NCI-H226 (cell line): ENCODE data around the gene C1orf174.
A peak's percentile ranks its signal among the peaks of the same experiment; 100 is the strongest.

Experiments
- DNase-seq: peaks from one replicate; pipeline ENCODE4 v3.0.0-alpha.2; 2015

The C1orf174 gene

GRCh38 chr1:3900150-3900968, at the start of gene C1orf174:
Gene C1orf174 (minus strand): TSS chr1:3900272. CDS start chr1:3900186, 86 bp downstream.
- DNase-seq = peak; percentile 93

GRCh38 chr1:3948344-3948743, 48.3 kb upstream of the C1orf174 start:
- no peak for DNase-seq

- no peak for DNase-seq
Observed at GRCh38 chr1:3945916-3946840, 46.1 kb upstream of the C1orf174 start.

GRCh38 chr1:3945222-3945621, 45.1 kb upstream of the C1orf174 start:
- no peak for DNase-seq

- DNase-seq = no peak
Observed at GRCh38 chr1:3944578-3945125, 44.6 kb upstream of the C1orf174 start.

- no peak for DNase-seq
Observed at GRCh38 chr1:3943806-3944577, 43.9 kb upstream of the C1orf174 start.

DNA sequence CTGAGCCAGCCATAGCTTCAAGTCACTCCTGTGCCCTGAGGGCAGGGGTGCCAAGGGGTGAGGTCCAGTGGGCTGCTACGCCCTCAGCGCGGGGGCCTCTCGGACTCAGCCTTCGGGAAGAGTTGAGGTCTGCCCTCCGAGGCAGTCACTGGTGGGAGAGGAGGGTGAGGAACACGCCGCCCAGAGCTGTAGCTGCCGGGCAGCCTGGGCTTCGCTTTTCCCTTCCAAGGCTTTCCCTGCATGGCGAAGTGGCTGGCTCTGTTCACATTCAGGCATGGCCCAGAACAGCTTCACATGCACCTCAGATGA, 43.0 kb upstream of the C1orf174 start:
- no peak for DNase-seq

DNA sequence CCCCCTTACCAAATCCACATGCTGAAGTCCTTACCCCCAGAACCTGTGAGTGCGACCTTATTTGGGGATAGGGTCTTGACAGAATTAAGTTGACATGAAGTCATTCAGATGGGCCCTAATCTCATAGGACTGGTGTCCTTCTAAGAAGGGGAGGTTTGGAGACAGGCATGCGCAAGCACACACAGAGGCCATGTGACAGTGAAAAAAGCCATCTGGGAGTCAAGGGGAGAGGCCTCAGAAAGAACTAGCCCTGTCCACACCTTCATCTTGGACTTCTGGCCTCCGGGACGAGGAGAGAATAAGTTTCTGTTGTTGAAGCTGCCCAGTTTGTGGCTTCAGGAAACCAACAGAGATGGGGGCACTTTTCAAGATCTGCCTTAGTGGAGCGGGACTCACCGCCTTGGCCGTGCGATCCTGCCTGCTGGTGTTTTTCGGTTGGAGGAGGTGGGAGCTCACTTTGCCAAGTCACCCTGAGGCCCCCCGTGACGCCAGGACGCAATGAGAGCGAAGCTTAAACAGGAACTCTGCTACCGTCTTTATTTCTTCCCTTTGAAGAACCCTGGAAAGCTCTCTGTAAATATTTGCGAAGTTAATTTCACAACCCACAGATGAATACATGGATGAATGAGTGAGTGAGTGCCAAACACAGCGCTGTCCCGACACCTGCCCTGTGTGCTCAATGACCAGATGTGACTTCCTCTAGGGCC, 42.5 kb upstream of the C1orf174 start:
- DNase-seq = no peak

GRCh38 chr1:3940754-3941345, 40.8 kb upstream of the C1orf174 start:
- DNase-seq = no peak

DNA sequence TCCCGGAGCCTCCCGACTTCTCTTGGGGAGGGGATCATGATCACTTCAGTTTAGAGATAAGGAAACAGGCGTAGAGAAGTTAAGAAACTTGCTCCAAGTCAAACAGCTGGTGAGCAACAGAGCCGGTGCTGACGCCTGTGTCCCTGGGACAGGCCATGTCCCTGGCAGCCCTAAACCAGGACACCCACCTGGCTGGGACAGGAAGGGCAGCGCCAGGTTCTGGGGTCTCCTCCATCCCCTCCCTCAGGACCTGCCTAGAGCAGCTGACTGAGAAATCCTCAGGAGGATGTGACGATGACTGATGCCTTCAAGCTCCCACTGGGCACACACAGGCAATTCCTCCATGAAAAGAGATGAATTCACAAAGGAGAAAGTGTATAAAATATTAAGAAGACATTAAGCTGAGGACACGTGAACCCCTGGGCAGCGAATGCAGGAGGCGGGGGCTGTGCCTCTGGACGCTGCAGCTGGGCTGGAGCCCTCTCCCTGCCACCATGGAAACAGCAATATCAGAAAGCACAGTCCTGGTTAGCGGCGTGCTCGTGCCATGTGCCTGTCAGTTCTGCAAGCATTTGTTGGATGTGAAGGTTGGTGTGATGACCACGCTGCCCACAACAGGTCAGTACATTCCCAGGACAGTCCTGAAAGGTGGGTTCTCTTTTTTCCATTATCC, 40.1 kb upstream of the C1orf174 start:
- DNase-seq = no peak

DNA sequence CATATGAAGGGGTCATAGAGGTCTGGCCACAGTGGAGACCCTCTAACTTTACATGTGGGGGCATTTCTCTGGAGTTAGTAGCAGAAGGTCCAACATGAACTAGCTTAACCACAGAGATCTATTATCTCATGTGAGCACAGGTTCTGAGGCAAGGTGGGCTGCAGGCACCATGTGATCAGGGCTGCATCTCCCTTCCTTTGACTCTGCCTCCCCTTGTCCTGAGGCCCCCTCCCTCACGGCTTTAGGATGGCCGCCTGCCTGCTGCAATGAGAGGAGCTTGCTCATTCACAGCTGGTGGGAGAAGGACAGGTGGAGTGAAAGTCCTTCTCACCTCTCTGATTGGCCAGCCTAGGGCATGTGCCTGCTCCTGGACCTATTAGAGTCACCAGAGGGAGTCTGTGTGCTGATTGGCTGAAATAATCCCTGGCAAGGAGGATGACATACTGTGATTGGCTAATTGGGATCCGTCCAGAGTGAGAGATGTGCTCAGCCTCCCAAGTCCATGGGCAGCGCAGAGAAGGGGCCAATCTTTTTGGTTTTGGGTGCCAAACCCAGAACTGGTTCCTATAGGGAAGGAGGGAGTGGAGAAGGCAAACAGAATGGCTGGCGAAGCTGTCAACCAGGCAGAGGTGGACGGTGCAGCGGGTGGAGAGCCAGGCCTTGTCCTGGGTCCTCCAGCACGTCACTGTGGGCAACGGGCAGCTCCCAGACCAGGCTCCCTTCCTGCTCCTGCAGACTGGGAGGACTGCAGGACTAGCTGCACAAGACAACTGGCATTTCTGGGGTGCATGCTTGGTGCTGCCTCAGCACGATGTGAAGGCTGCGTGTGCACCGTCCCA, 39.4 kb upstream of the C1orf174 start:
- DNase-seq = no peak

DNA sequence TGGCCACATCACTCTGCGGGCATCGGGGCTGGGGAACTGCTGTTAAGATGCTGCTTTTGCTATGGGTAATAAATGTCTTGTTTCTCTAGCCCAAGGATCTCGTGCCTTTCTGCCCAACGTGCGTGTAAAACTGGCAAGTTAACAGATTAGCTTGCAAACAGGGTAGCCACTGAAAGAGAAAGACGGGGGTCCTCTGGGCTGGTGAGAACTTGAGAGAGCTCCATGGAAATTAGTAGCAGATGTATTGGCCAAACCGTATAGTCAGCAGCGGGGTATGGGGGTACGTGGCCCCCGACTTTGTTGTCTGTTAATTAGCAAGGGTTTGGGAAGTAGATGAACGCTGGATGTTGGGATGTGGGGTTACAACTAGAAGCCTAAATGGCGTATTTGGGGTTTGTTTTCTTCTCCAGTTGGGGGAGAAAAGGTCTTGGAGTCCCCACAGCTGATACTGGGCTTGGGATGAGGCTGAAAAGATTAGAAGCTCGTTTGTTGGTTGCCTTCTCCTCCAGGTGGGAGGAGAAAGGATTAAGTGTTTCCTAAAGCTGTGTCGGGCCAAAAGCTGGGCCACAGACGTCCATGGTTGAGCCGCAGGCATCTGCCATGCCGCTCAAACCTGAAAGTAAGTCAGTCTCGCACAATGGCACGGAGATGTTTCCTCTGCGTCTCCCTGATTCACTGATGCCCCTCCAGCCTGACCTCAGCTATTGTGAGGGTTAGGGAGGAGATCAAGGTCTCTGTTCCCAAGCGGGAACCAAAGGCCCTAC, 32.3 kb upstream of the C1orf174 start:
- no peak for DNase-seq

DNA sequence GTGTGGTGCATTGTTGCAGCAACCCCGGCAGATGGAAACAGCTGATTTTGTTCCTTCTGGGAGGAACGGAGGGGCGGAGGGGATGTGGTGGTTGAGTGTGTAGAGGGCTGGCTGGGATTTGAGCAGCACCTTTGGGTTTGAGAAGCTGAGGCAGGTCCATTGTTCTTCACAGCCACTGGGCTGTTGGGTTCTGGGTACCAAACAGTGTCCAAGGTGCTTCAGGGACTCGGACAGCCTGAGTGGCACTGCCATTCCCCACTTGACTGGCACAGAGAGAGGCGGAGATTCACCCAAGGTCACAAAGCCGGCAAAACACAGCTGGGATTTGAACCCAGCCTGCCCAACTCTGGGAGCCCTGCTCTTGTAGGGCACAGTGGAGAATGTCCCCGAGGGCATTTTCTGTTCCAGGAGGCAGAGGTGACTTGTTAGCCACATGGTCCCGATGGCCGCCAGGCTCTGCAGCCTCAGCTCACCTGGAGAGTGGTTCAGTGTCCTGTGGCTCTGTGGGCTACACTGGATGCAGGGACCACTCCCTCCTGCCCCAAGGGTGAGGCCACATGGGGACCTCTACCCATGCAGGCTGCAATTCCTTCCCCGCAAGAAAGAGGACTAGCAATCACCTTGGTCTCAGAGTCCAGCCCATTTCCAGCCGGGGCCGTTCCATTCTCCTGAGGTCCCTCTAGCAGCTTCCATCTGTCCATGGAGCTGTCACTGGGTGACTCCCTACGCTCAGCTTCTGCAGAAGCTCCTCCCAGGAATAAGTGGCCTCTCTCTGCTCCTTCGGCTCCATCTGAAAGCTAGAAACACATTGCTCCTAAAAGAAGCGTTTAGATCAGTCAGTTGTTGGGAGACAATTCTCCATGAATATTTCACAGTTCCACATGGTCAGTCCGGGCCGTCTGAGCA, 31.2 kb upstream of the C1orf174 start:
- DNase-seq = no peak

DNA sequence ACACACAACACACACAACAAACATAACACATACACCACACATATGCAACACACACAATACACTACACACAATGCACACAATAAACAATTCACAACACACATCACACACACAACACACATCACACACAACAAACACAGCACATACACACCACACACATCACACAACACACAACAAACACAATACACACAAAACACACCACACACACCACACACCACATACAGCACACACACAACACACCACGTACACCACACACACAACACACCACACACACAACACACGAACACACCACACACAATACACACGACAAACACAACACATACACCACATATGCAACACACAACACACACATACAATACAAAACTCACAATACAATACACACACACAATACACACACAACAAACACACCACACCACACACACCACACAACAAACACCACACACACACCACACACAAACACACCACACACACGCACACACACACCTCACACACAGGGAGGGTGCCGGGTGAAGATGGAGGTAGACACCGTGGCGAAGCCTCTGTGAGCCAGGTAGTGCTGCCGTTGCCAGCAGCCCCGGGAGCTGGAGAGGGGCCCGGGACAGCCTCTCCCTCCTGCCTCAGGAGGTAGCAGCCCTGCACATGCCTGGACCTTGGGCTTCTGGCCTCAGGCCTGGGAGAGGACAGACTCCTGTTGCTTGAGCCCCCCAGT, 30.4 kb upstream of the C1orf174 start:
- DNase-seq = no peak

GRCh38 chr1:3929126-3929525, 29.1 kb upstream of the C1orf174 start:
- no peak for DNase-seq

- no peak for DNase-seq
Observed at GRCh38 chr1:3928586-3928985, 28.5 kb upstream of the C1orf174 start.

GRCh38 chr1:3926956-3927355, 26.9 kb upstream of the C1orf174 start:
- DNase-seq = no peak

- DNase-seq = no peak
Observed at GRCh38 chr1:3925762-3926161, 25.7 kb upstream of the C1orf174 start.
